Neural progenitor cell (in vitro differentiated cells): Measurements from ENCODE around the gene HOXC5.

ENCODE experiments used
- EZH2 ChIP-seq: fragments of 200-600 bp; sonication (generic); IDR thresholded peaks from 2 replicates; pipeline ENCODE4 v1.6.1; 2017; ENCODE audit warnings: antibody characterized with exemption, mild to moderate bottlenecking, moderate library complexity
- TF ChIP-seq, protein P1 (sequence below): fragments of 200-600 bp; sonication (generic); IDR thresholded peaks from 2 replicates; pipeline ENCODE4 v1.5.1; 2017; ENCODE audit warnings: antibody characterized with exemption, mild to moderate bottlenecking

DNA sequence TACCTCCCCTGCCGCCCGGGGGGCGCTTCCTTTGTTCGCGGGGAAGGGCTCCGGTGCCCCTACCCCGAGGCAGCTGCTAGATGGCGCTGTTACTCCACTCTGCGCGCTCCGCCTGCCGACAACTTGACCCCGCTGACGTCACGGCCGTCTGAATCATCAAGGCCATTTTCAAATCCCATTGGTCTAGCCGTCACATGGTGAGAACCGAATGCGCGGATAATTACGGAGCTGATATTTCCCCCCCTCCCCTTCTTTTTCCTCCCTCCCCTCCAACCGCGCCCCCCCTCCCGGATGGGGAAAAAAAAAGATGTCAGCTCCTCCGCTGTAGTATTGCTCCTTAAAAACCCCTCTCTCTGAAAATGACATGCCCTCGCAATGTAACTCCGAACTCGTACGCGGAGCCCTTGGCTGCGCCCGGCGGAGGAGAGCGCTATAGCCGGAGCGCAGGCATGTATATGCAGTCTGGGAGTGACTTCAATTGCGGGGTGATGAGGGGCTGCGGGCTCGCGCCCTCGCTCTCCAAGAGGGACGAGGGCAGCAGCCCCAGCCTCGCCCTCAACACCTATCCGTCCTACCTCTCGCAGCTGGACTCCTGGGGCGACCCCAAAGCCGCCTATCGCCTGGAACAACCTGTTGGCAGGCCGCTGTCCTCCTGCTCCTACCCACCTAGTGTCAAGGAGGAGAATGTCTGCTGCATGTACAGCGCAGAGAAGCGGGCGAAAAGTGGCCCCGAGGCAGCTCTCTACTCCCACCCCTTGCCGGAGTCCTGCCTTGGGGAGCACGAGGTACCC is 47.8 kb upstream of the HOXC5 start, which contains the start of gene HOXC10:
- TF ChIP-seq EZH2: no peak
- TF ChIP-seq, protein P1, sequence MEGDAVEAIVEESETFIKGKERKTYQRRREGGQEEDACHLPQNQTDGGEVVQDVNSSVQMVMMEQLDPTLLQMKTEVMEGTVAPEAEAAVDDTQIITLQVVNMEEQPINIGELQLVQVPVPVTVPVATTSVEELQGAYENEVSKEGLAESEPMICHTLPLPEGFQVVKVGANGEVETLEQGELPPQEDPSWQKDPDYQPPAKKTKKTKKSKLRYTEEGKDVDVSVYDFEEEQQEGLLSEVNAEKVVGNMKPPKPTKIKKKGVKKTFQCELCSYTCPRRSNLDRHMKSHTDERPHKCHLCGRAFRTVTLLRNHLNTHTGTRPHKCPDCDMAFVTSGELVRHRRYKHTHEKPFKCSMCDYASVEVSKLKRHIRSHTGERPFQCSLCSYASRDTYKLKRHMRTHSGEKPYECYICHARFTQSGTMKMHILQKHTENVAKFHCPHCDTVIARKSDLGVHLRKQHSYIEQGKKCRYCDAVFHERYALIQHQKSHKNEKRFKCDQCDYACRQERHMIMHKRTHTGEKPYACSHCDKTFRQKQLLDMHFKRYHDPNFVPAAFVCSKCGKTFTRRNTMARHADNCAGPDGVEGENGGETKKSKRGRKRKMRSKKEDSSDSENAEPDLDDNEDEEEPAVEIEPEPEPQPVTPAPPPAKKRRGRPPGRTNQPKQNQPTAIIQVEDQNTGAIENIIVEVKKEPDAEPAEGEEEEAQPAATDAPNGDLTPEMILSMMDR: peak; percentile 55
